Calu3 (cell line): ENCODE data around the gene DYRK1A. TPM values are rescaled to one million over a fixed set of nuclear protein-coding genes. Genes with fewer than 3 reads are reported as not detected.

Source experiments
- BruUV-seq: library from RNA; stranded (reverse); fragments of 400-500 nt; replicated peaks from 2 replicates; lab custom pipeline; 2021; lab: Mats Ljungman, UMichigan
- CTCF ChIA-PET: fragments of 300-600 bp; sonication (Branson Sonifier 250); formaldehyde crosslinking; loops from one replicate; lab custom pipeline; 2022; ENCODE audit warnings: antibody characterized with exemption; lab: Charles Lee
- DNase-seq: peaks from one replicate; pipeline ENCODE4 v3.0.0; 2022
- H3K27ac Mint-ChIP-seq: one replicate; pipeline ENCODE4 v1.8.0; 2022; ENCODE audit warnings: mixed read lengths; ENCODE audit not compliant: unreplicated experiment
- H3K27me3 Mint-ChIP-seq: one replicate; pipeline ENCODE4 v1.8.0; 2022; ENCODE audit warnings: mixed read lengths; ENCODE audit not compliant: unreplicated experiment
- H3K36me3 Mint-ChIP-seq: one replicate; pipeline ENCODE4 v1.8.0; 2022; ENCODE audit warnings: mild to moderate bottlenecking, moderate library complexity, mixed read lengths; ENCODE audit not compliant: insufficient read depth, unreplicated experiment
- H3K4me1 Mint-ChIP-seq: one replicate; pipeline ENCODE4 v1.8.0; 2022; ENCODE audit warnings: mild to moderate bottlenecking, low read depth, mixed read lengths; ENCODE audit not compliant: unreplicated experiment
- H3K4me3 Mint-ChIP-seq: one replicate; pipeline ENCODE4 v1.8.0; 2022; ENCODE audit warnings: mild to moderate bottlenecking, low read depth, moderate library complexity, mixed read lengths; ENCODE audit not compliant: unreplicated experiment
- H3K9me3 Mint-ChIP-seq: one replicate; pipeline ENCODE4 v1.8.0; 2022; ENCODE audit warnings: low read depth, mixed read lengths; ENCODE audit not compliant: unreplicated experiment
- CTCF ChIP-seq: fragments of 200-600 bp; IDR thresholded peaks from one replicate; pipeline ENCODE4 v1.8.0; 2022; ENCODE audit warnings: antibody characterized with exemption; ENCODE audit not compliant: unreplicated experiment
- intact Hi-C: fragments of 100-400 bp; cut with micrococcal nuclease; formaldehyde crosslinking; loops from one replicate; pipeline ENCODE4 v1.10.0; 2022; ENCODE audit not compliant: unreplicated experiment
- total RNA-seq: library from RNA; stranded (reverse); gene quantifications from 2 replicates; pipeline ENCODE4 v1.2.3, GENCODE V29; 2022

Gene DYRK1A
- total RNA-seq, 1 experiment from 2014 or later, result 45.4 TPM

DNA sequence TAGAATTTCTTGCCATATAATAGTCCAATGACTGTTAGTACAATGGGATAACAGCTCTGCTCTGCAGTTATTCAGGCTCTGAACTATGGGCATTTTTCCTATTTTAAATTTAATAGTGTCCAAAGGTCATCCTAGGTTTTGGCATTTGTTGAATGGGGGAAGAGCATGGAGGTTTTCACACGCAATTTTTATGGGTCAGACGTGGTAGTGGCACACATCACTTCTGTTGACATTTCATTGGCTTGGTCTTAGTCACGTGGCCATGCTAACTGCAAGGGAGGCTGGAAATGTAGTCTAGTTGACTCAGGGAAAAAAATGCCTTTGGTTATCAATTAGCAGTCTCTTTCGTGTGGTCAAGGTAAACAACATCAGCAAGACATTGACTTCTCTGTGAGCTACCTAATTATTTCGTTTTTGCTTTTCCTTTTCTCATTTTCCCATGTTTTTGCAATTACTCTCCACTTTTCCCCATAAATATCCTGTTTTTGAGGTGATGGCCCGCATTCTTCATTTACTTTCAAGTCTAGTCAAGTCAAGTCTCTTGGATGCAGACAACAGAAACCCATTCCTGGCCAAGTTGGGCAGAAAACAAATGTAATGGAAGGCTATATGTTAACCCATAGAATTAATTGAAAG, 82.8 kb downstream of the DYRK1A start:
- H3K27ac Mint-ChIP-seq, result no peak overlapping the region
- H3K9me3 Mint-ChIP-seq, result no peaks in the 10 kb centered on the region
- intact Hi-C loops, result no loop called here
- CTCF ChIA-PET, result no interaction called here
- no peak for TF ChIP-seq CTCF
- H3K27me3 Mint-ChIP-seq, result no peaks in the 10 kb centered on the region
- no peaks in the 10 kb centered on the region for H3K36me3 Mint-ChIP-seq
- no peak for DNase-seq
- no TSS peak for BruUV-seq
- H3K4me3 Mint-ChIP-seq, result no peak overlapping the region
- peaks cover 33% of the 10 kb centered on the region for H3K4me1 Mint-ChIP-seq

DNA sequence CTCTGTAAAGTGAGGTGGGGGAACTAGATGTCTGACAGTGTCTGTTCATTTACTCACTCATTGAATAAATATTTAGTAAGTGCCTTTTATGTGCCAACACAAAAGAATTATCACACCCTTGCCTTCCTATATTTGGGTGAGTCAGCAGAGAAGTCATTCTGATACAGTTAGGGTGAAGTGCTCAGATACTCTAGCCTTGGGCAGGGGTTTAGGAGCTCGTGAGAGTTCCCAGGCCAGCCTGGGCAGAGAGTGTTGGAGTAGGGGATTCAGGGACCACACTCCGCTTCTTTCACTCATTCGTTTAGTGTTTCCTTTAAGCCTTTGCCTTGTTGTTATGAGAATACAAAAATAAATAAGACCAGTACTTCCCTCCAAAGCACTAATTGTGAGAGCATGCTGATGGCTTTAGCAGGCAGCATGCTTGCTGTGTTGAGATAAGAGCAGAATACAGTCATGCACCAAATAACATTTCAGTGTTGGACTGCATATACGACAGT, 83.9 kb downstream of the DYRK1A start:
- Mint-ChIP-seq H3K4me1 (peaks cover 36% of the 10 kb centered on the region), H3K4me3 (no peak overlapping the region), H3K27me3 (no peaks in the 10 kb centered on the region), H3K36me3 (no peaks in the 10 kb centered on the region), H3K9me3 (no peaks in the 10 kb centered on the region), H3K27ac (no peak overlapping the region)
- no peak for DNase-seq
- CTCF ChIA-PET, result no interaction called here
- no peak for TF ChIP-seq CTCF
- intact Hi-C loops, result no loop called here
- no TSS peak for BruUV-seq

- no peaks in the 10 kb centered on the region for H3K27me3 Mint-ChIP-seq
- H3K9me3 Mint-ChIP-seq, result no peaks in the 10 kb centered on the region
- peaks cover 42% of the 10 kb centered on the region for H3K4me1 Mint-ChIP-seq
- H3K4me3 Mint-ChIP-seq, result no peak overlapping the region
- intact Hi-C loops, result no loop called here
- no peaks in the 10 kb centered on the region for H3K36me3 Mint-ChIP-seq
- no TSS peak for BruUV-seq
- H3K27ac Mint-ChIP-seq, result no peak overlapping the region
- CTCF ChIA-PET, result no interaction called here
- no peak for DNase-seq
- TF ChIP-seq CTCF, result no peak
Observed at GRCh38 chr21:37451446-37451845, 84.9 kb downstream of the DYRK1A start.

- CTCF ChIA-PET, result no interaction called here
- no TSS peak for BruUV-seq
- no peak for DNase-seq
- Mint-ChIP-seq H3K27me3 (no peaks in the 10 kb centered on the region), H3K9me3 (no peaks in the 10 kb centered on the region), H3K4me1 (peaks cover 42% of the 10 kb centered on the region), H3K27ac (no peak overlapping the region), H3K36me3 (no peaks in the 10 kb centered on the region), H3K4me3 (no peak overlapping the region)
- no peak for TF ChIP-seq CTCF
- intact Hi-C loops, result no loop called here
Observed at GRCh38 chr21:37452227-37452626, 85.7 kb downstream of the DYRK1A start.
